M059J (cell line): ENCODE results near the gene FBXW11. TPM values are rescaled to one million over a fixed set of nuclear protein-coding genes. Genes with fewer than 3 reads are reported as not detected.
"Not testable (repeated sequence)": the region's sequence is repeated elsewhere in the genome, so short reads cannot be mapped to it uniquely, and the experiment has no call there.

Source experiments
- DNase-seq: peaks from one replicate; pipeline ENCODE4 v3.0.0-alpha.2; 2012; ENCODE audit warnings: low read depth
- total RNA-seq: library from RNA; depleted of rRNA; stranded (reverse); fragments of >200 nt; shearing (Covaris generic); gene quantifications from 2 replicates; pipeline ENCODE4 v1.2.3, GENCODE V29; 2014

The FBXW11 gene
- total RNA-seq, 1 experiment from 2014 or later = 75.0 TPM

DNA sequence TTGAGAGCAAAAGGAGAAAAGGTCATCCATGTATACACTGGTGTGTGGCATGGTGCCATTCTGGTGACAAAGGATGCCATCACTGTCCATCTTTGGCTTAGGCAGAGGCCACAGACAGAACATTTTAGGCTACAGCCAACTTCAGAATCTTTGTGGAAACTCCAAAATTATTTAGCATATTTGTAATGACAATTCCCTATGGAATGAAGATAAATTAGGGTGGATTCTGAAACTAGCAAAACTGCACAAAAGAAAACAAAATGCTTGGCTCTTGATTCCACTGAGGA, 92.5 kb downstream of the FBXW11 start:
- DNase-seq = peak; percentile 14

DNA sequence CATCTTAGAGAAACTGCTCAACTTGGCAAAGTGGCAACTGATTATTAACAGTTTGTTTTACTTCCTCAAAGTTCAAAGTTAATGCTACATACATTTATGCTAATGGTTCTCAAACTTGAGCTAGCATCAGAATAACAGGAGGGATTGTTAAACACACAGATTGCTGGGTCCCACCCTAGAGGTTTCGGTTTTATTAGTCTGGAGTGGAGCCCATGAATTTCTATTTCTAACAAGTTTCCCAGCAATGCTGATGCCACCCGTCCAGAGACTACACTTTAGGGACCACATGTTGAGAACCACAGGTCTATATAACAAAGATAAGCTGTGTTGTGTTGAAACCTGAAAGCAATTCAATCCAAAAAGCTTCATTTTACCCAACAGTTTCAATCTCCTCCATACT, 95.3 kb downstream of the FBXW11 start:
- DNase-seq = no peak

DNA sequence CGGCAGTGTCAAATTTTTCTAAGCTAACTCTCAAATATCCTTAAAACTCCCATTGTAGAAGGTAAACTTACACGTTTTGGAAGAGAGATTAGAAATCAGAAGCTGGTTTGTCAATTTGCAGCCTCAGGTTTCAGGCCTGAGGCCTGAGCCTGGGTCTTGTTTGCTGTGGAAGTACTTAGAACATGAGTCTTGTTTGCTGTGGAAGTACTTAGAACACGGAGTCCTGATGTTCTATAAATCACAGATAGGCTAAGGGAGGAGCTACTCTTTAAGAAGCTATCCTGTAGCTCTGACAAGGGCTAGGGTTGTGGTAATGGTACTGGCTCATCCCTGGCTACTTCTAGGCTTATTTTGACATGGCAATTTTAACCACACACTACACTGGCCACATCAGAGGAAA, 97.8 kb downstream of the FBXW11 start:
- no peak for DNase-seq

DNA sequence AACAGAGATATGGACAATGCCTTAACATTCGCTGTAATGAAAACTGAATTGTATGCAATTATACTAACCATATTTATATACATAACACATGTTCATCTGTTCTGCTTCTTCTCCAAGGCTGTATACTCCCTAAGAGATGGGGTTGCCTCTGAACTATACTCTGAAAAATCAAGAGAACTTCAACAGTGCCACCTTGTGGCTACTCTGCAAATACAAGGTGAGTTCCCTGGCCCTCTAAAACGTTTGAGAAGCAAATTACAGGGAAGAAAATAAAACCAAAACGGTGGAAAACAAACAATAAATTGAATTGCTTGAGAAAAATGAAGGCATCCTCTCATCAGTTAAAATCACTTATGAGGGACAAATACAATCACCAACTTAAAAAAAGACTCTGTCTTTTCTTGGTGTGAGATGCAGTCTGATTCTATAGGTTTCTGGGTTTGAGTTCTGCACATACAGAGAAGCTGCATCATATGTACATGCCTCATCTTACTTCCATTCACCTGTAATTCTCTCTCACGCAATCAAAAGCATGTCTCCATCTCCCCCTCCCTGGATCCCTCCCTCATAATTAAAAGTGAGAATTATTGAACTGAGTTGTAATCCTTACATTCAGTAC, 98.6 kb downstream of the FBXW11 start:
- peak; percentile 64 for DNase-seq

DNA sequence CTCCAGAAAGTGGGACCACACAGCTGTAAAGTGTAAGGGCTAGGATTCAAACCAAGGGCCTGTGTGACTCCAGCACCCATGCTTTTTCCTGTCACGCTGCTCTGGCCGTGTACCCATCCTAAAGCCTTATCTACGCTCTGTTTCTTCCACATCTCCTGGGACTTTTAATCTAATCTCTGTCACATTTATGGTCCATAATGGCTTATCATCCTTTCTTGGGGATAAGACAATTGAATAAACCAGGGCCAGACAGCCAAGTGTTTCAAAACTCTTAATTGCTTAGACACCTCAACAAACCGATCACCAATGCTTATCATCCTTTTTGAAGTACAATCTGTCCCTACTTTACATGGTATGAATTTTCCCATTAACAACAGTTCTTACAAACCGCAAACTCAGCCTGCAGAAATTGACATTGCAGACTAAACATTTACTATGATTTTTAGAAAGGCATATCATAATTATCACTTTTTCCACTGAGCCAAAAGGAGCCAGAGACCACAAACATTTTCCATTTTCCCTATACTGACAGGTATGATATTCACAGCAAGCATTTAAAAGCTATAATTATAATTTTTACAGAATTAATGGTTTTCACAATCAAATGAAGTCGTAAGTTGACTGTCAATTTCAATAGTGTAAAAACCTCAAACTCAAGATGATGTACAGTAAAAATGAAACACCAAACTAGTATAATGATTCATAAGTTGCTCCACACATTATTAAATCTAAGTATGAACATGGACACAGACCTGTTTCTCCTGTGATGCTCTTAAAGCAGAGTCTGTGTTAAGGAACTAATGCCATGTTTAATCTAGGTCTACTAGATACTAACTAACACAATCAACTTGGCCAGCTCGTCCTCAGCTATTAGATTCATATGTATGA, 99.5 kb downstream of the FBXW11 start:
- DNase-seq = no peak

DNA sequence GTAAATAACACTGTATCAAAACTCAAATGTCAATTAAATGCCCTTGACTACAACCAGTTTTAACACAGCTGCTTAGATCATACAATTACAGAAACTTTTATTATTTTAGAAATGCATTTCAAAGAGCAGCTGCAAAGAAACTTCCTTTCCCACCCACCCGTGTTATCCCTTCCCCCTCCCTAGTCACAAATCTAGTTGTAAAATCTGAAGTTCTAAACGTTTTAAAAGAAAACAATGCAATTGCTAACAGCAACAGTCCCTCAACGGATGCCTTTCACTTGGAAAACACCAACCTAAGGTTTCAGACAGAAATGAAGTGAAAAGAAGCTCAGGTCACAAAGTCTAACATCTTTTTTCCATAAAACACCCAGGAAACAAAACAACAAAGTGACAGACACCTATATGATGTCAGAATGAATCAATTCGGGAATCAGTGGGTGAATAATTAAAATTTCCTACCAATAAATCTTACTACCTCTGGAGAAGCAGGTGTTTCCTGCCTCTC, 100.3 kb downstream of the FBXW11 start:
- DNase-seq = no peak

DNA sequence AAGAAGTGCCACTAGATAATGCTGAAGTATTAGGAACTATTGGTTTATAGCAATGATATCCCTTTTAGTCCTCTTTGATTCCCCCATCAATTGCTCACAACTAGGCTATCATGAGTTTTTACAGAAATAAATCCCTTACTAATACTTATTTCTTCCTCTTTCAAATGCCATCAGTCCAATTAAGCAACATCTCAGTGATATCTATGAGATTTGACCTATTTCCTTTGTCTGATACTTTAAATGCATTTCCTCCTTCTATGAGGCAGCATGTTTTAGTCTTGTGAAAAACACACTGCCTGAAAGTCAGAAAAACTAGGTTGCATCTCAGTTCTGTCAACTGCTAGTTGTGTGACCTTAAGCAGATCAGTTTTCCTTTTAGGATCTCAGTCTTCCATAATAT, 101.6 kb downstream of the FBXW11 start:
- no peak for DNase-seq

DNA sequence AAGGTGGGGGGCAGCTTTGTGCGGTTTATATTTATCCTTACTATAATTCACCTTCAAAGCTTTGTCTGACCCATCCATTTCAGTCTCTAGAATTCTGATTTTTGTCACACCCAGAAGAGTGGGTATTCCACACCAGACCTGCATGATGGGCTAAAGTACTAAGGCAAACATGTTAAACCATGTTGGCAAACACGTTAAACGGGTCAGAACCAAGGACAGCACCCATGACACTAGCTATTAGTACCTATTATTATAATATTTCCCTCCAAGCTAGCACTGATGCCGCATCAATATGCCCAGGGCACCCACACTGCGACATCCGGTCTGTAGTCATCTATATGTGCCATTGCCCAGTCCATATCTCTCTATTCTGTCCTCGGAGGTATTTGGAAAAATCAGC, 104.7 kb downstream of the FBXW11 start:
- no peak for DNase-seq

DNA sequence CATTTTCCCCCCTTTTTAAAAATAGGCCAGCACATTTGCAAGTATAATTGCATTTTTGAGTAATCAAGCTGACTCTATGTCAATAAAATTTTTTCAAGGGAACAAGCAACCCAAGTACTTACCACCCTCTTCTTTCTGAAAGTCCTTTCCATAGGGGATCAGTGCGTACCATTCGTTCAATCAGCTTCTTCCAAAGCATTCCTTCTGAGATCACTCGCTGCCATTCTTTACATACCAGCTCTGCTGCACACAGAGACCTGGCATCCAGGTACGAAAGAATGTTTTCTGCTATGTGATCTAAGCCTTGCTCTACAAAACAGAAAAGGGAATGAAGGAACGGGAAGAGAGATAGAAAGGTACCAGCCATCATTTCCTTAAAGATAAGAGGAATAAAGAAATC, 106.6 kb downstream of the FBXW11 start:
- DNase-seq = no peak

DNA sequence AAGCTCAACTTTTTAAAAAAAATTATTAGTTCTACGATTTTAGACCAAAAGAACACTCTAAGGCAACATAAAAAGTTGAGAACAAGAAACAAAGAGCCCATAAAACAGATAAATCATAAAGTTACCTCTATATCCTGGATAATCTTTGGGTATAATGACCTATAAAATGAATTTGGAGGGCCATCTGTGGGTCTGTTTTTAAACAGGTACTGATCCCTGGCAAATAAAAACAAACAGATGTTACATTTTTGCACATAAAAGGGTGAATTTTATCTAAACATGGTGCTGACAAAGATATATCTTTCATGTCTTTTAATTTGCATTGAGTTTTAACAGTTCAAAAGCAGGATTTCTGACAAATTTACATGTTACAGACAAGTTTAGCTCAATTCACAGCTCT, 107.6 kb downstream of the FBXW11 start:
- no peak for DNase-seq

DNA sequence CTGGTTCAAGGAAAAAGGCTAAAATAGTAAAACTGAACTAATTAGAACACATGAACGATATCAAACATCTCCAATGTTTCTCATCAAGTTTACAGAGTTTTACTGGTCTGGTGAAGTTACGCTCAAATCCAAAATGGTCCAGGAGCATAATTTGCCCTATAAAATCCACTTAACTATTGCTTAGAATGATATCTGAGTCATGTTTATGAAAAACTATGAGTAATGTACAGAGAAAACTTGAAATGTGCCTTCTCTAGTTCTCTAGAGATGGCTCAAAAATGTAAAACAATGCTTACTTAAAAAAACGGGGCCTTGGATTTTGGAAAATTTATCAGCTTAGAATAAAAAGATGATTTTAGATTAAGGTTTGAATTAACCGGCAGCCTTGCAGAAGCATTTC, 108.1 kb downstream of the FBXW11 start:
- no peak for DNase-seq

DNA sequence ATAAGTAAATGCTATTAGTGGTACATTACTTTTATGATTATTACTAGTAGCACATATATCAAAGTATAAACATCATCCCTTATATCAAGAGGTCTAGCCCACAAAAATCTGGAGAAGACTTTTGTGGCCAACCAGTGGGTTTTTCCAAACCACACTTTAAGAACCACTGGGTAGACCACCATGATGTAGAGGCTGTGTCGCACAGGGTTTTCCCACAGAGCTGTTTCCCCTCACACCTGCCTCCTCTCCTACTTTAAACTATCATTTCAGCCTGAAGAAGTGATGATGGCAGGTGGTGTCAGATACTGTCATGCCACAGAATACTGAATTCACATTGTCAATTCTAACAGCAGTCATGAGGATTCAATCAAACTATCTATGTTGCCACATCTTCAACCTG, 109.2 kb downstream of the FBXW11 start:
- DNase-seq = no peak

DNA sequence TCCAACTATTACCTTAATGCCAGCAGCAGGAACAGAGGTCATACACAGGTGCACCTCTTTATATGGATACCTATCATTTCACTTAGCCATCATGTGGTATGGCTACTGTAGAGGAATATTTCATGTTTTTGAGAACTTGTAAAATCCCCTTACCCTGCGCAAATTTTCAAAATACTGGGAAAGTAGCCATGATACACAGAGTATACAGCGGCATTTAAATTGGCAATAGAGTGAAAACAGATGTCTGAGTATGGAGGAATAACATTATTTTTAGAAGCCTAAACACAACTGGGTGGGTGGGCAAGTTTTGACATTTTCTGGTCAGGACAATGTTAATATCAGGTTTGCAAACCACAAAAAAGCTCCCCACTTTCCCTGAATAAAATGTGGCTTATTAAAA, 111.4 kb downstream of the FBXW11 start:
- no peak for DNase-seq

DNA sequence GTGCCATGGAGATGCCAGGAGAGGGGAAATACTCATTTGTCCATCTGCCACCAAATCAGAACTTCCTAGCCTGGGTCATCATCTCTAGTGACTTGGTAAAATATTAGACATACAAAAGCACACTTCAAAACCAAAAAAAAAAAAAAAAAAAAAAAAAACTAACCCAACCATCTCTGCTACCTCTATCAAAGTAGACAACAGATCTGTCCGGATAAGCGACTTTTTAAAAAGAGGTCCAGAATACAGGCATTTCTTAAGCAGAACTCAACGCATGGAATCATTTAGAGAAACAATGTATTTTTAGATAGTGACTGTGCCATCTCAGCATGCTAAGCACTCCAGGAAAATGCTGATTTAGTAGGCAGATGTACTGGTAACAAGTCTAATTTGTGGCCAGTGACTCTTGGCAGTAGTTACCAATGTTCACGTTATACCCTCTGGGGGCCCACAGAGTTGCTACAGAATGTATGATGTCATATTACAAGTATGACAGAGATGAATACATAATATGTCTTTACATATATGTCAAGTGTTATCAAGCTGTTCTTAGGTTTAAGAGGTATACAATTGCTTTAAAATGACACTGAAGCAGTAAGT, 113.0 kb downstream of the FBXW11 start:
- peak; percentile 6 for DNase-seq

DNA sequence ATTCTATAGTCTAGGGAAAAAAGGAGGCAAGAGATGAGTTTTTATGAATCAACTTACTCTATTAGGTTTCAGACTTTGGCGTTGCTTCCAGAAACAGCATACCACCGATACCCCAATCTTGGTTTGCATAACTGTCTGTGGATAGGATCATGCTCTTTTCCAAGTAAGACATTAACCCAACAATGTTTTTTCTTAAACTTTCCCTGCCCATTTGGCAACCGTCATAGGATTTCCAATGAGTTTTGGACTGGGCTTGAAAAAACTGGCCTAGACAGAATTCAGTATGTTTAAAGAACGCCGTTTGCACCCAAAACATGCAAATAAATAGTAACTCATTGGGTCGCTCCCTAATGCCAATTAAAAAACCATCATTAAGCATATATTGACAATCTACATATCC, 114.8 kb downstream of the FBXW11 start:
- DNase-seq = no peak

DNA sequence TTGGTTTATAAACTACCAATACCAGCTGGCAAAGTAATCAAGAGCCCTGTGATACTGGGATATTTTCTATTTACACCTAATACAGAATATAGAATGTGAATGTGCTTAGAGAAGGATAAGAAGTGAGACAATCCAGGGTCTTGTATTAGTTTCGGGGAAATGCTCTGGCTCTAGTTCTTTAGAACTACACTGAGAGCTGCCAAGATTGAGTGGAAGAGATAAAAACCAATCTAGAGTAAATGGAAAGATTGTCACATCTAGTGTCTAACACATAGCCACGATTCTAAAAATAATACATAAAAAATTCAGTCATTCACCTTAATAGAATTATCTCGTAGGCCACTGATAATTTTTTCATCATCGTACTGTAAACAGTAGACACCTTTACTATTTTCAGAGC, 115.3 kb downstream of the FBXW11 start:
- DNase-seq = no peak

DNA sequence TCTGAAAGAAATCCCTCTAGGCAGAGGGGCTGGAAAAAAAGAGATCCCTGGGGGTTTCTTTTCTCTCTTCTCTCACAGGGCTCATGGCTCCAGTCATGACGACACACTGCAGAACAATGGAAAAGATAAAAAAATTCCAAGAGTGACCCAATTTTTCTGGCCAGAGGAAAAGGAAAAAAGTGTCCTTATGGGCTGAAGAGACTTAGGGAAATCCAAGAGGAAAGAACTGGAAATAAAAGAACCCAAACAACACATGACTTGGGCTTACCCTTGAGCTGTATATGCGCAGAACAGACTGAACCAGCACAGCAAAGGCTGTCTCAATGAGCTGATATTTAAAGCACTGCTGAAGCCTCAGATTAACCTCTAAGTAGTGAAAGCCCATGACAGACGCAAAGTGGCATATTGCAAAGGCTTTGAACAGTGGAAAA, 118.4 kb downstream of the FBXW11 start:
- no peak for DNase-seq

DNA sequence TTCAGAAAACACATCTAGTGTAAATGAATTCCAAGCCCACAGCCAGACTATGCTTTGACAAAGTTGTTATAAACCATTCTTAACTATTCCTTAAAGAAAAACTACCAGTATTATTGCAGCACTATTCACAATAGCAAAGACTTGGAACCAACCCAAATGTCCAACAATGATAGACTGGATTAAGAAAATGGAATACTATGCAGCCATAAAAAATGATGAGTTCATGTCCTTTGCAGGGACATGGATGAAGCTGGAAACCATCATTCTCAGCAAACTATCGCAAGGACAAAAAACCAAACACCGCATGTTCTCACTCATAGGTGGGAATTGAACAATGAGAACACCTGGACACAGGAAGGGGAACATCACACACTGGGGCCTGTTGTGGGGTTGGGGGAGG, 120.4 kb downstream of the FBXW11 start:
- not testable (repeated sequence) for DNase-seq

DNA sequence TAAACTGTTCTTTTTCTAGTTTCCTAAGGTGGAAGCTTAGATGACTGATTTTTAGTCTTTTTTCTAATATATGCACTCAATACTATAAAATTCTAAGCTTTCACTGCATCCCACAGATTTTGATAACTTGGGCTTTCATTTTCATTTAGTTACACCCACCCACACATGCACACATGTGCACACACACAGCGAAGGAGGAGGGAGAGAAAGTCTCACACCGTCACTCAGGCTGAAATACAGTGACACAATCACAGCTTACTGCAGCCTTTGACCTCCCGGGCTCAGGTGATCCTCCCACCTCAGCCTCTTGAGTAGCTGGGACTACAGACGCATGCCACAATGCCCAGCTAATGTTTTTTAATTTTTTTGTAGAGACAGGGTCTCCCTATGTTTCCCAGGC, 124.3 kb downstream of the FBXW11 start:
- DNase-seq = no peak

DNA sequence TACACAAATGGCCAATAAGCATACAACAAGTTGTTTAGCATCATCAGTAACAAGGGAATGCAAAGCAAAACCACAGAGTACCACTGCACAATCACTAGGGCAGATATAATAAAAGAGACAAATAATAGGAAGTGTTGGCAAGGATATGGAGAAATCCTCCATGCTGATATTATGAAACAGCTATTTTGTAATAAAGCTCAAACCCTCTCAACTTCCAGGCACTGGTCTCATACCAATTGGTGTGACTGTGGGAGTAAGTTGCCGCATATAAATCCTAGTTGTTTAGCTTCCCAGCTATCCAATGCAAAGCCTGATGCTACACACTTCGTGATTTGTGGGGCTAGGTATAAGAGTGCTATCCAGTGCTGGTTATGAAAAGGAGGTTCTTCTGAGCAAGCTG, 132.2 kb downstream of the FBXW11 start:
- peak; percentile 15 for DNase-seq

DNA sequence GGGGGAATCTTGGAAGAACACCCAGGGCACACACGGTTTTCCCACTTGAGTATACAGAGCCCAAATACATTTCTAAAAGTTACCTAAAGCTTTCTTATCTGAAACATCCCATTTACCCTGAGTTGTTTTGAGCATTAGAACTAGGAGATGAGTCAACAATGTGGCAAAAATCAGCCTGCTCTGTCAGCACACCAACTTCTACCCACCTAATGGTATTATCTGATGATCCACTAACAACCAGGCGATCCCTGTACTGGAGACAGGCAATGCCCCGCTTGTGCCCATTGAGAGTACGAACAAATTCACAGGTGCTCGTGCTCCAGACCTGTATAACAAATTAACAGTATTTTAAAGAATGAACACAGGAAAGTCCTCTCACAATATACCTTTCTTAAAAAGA, 133.8 kb downstream of the FBXW11 start:
- DNase-seq = no peak

DNA sequence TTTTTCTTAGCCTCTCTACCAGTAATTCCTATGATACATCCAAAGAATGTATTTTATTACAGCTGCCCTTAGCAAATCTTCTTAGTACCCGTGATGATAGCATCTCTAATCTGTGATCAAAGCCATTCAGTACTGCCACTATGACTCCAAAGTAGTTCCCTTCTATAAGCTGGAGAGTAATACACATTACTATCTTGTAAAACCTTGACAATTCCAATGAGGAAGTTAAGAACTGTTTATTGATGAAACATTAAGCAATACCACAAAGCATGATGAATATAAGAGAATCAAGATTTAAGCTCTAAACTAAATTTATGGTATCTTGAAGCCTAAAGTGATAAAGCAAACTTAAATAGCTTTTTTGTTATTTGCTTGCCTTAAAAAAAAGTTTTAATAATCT, 134.7 kb downstream of the FBXW11 start:
- DNase-seq = no peak

DNA sequence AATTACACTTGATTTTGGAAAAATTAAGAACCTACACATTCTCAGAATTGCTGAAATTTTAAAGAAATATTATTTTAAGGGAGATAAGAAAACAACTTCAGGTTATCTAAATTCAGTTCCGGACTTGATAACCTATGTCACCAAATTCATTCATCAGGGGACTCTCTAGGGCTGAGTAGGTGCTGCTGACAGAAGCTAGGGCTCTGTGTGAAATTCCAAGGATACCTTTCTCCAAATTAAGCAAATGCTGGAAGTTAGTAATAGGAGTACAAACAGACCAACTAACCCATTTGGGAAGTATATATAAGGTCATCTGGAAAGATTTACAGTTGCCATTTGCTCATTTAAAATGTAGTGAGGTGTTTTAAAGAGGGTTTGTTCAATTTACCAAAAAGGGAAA, 136.5 kb downstream of the FBXW11 start:
- DNase-seq = no peak
